ENCODE measurements around the gene COQ4.

COQ4 gene

GRCh38 chr9:128372784-128373183 lies 50.1 kb downstream of the COQ4 start:
- DNase-seq (ENCODE audit: low spot score): no peak

- DNase-seq (ENCODE audit: low spot score): no peak
These were observed 51.6 kb downstream of the COQ4 start for GRCh38 chr9:128374221-128374675.

GRCh38 chr9:128375865-128376264 lies 53.2 kb downstream of the COQ4 start:
- DNase-seq (ENCODE audit: low spot score): no peak

- no peak for DNase-seq (ENCODE audit: low spot score)
These were observed 59.6 kb downstream of the COQ4 start for GRCh38 chr9:128382261-128382660.

- DNase-seq (ENCODE audit: low spot score): no peak
These were observed 60.5 kb downstream of the COQ4 start for GRCh38 chr9:128383007-128383753.

Data from SW480 (cell line).